Gastrocnemius medialis (tissue), 4 donors: ENCODE measurements around the gene ENTREP1.

Source experiments
- CTCF ChIP-seq, 5 experiments: fragments of 450-650 bp in 3 of 5; fragments of 200-600 bp in 2 of 5; sonication (generic) in 2 of 5; IDR thresholded peaks in 4 of 5; conservative IDR thresholded peaks in 1 of 5; 1 replicate in 4 of 5; 2 replicates in 1 of 5; pipeline ENCODE4 v1.5.1; 2016 to 2019; ENCODE audit warnings: antibody characterized with exemption in 5 of 5, mild to moderate bottlenecking in 3 of 5, moderate library complexity in 3 of 5
- POLR2A ChIP-seq, 2 donors: fragments of 450-650 bp; IDR thresholded peaks; one replicate each; pipeline ENCODE4 v1.6.1; 2017; ENCODE audit warnings: antibody characterized with exemption in 2 of 2, mild to moderate bottlenecking in 2 of 2, moderate library complexity in 2 of 2

- TF ChIP-seq POLR2A (IDR thresholded peaks at IDR 0.05) (no peak), CTCF (IDR thresholded peaks at IDR 0.05 in 4 of 5, conservative IDR thresholded peaks at IDR 0.05 in 1 of 5) (no peak)
Measured at GRCh38 chr9:69326261-69326660, 1.2 kb downstream of the ENTREP1 start.
